GM19467 (cell line): ENCODE results near the gene NDUFA11.

Experiments
- ATAC-seq: cut with Tn5 transposase; IDR thresholded peaks from one replicate; pipeline ENCODE4 v1.9.1; 2021; ENCODE audit warnings: mild to moderate bottlenecking, moderate library complexity; ENCODE audit not compliant: unreplicated experiment

NDUFA11 gene

DNA sequence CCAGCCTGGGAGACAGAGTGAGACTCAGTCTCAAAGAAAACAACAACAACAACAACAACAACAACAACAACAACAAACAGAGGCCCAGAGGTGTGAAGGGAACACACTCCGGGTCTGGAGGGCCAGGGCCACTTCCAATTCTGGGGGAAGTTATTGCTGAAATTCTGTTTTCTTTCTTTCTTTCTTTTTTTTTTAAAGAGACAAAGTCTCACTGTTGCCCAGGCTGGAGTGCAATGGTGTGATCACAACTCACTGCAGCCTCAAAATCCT is 7.0 kb upstream of the NDUFA11 start:
- no peak for ATAC-seq

DNA sequence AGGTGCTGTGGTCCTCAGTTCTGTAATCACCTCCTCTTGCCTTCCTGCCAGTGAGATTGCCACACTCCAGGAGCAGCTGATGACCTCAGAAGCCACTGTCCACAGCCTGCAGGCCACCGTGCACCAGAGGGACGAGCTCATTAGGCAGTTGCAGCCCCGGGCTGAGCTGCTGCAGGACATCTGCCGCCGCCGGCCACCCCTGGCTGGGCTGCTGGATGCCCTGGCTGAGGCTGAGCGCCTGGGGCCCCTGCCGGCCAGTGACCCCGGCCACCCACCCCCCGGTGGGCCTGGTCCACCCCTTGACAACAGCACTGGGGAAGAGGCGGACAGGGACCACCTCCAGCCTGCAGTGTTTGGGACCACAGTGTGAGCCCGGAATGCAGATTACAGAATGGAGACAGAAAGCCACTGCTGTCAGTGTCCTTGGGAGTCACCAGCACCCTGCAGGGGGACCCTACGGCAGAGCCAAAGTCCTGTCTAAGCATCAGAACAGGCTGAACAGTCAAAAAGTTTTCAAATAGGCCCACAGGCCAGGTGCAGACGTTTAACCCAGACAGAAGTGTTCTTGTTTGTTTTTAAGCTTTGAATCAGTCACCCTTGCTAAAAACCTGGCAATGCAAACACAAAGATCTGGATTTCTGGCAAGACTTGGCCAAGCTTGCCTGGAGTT is 5.3 kb upstream of the NDUFA11 start:
- ATAC-seq: no peak

DNA sequence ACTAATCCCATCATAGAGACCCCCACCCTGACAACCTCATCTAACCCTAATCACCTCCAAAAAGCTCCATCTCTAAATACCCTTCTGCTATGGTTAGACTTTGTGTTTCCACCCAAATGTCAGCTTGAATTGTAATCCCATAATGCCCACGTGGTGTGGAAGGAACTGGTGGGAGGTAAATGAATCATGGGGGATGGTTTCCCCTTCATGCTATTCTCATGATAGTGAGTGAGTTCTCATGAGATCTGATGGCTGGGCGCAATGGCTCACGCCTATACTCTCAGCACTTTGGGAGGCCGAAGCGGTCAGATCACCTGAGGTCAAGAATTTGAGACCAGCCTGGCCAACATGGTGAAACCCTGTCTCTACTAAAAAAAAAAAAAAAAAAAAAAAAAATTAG is 3.7 kb upstream of the NDUFA11 start:
- ATAC-seq: no peak

DNA sequence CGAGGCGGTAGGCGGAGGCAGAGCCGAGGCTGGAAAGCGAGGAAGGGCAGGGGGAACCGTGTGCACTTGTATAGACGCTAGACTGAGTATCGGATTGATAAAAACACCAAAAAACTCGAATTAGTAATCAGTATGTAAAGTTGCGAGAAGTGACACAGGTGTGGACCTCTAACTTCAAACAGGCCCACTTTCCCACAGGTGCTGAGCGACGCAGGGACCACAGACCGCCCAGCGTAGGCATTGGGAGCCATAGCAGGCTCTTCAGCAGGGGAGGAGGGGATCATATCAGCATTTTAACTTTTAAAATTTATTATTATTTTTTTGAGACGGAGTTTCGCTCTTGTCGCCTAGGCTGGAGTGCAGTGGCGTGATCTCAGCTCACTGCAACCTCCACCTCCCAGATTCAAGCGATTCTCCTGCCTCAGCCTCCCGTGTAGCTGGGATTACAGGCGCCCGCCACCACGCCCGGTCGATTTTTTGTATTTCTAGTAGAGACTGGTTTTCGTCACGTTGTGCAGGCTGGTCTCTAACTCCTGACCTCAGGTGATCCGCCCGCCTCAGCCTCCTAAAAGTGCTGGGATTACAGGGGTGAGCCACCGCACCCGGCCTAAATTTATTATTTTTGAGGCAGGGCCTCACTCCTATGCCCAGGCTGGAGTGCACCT is 1.7 kb upstream of the NDUFA11 start:
- ATAC-seq: no peak

DNA sequence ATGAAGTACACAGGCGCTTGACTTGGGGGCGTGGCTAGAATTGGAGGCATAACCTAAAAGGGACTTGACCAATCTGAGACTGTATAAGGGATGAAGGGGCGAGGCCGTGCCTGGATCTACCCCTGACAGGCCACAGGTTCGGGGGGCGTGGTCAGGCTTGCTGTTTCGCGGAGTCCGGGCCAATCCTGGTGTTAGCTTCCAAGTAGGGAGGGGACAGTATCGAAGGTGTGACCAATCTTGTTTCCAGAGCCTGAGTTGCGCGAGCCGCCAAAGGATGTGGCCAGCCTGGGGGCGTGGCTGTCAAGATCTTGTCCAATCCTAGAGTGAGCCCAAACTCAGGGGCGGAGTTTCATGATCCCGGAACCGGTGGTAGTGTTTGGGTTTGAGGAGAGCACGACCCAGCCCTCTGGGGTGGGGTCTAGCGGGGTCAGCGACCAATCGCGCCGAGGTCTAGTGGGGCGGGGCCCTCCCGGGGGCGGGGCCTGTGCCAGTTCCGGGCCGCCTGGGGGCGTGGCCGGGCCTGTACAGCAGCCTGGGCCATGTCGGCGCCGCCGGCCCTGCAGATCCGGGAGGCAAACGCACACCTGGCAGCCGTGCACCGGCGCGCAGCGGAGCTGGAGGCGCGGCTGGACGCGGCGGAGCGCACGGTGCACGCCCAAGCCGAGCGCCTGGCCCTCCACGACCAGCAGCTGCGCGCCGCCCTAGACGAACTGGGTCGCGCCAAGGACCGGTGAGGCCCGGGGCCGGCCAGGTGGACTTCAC is 943 bp upstream of the NDUFA11 start, which contains the start of gene VMAC:
TSS of gene VMAC (plus strand) at position 521 of the 762 bp plus-strand sequence. CDS start at position 540, 19 bp downstream.
- ATAC-seq: peak; percentile 76

DNA sequence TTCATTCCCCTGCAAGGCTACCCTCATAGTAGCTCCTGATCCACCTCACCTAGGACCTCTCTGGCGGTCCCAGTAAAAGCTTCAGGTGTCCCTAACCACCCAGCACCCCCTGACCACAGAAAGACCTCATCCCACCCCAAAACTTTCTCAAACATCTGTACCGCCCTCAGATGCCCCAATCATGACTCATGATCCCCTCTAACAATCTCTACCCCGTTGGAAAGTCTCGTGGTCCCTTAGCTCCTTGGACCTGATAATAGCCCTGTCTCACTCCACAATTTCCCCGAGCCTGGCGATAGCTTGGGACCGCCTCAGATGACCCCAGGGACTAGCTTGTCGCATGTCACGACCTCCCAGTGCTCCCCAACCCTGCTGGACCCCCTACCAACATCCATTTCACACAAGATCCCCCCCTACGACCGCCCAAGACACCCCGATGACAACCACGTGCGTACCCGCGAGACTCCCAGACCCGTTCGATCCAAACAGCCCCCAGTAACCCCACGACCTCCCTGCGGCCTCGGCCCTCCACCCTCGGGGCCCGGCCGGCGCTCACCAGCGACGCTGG is 450 bp downstream of the NDUFA11 start:
- ATAC-seq: no peak

DNA sequence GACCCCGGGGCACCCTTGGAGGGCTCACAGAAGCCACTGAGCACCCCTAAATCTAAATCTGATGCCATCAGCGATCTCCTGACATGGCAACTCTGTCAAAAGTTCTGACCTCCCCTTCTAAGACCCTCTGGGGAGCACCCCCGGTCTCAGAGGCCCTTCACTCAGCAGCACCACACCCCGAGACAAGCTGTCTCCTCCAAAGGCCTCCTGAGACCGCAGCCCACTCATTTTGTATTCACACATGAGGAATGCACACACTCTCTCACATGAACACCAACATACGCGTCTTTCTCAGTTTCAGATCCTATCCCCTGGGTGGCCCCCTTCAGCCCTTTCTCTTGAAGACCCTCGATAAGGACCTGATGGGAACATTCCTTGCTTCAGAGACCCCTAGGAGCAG is 2.6 kb downstream of the NDUFA11 start:
- ATAC-seq: no peak

DNA sequence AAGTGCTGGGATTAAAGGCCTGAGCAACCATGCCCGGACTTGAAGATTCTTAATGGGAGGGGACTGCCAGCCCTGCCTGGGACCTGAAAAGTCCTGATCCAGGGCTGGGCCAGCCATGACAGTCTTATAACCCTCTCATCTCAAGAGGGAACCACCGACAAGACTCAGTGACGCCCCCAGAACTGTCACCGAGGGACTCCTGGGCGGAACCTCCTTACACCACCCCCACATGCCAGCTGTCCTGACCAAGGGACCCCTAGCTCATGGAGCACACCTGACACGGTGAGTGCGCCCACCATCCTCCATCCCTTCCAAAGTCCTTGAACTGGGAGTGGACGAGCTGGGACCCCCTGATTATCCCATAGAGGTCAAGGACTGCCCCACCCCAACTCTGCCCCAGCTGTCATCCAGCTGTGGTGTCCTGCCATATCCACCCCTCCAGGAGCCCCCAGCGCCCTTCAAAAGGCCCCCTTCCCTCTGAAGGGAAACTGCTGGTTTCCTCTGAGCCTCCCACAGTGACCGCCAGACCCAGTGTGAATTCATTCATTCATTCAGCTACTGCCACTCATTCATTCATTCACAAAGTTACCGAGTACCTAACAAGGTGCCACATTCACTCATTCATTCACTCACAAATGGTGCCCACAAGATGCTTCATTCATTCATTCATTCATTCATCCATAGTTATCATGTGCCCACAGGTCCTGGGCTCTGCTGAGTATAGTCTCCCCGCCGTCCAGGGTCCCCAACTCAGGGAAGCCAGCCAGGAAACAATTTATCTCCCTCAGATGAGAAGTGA is 3.7 kb downstream of the NDUFA11 start:
- no peak for ATAC-seq

DNA sequence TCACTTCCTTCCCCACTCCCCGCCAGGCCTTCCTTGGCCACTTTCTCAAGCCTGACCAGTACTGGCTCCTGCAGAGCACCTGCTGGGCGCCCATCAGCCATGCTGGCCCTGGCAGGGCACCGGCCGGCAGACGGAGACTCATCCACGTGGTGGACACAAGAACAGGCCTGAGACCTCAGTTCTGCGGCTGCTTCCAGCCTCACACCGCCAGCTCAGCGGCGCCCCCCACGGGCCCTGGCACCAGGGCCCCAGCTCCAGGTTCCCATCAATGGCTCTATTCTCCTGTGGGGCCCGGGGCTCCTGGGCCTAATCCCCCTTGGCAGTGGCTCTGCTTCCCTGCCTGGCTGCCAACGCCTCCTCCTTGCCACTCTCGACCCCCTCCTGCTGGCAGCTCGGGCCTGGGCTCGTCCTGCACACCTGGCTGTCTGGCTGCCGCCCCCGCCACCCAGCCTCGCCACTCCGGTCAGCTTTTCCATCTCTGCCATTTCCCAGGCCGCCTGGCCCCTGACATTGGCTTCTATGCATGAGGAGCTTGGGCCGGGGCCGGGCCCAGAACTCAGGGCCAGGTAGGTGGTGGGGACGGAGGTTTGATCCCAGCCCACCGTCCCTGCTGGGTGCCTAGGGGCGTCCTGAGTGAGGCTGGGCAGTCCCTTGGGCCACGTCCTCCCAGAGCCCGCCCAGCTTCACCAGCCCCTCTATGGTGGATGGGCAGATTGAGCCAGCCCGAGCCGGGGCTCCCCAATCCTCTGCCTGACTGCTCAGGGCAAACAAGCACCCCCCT is 6.2 kb downstream of the NDUFA11 start:
- no peak for ATAC-seq

DNA sequence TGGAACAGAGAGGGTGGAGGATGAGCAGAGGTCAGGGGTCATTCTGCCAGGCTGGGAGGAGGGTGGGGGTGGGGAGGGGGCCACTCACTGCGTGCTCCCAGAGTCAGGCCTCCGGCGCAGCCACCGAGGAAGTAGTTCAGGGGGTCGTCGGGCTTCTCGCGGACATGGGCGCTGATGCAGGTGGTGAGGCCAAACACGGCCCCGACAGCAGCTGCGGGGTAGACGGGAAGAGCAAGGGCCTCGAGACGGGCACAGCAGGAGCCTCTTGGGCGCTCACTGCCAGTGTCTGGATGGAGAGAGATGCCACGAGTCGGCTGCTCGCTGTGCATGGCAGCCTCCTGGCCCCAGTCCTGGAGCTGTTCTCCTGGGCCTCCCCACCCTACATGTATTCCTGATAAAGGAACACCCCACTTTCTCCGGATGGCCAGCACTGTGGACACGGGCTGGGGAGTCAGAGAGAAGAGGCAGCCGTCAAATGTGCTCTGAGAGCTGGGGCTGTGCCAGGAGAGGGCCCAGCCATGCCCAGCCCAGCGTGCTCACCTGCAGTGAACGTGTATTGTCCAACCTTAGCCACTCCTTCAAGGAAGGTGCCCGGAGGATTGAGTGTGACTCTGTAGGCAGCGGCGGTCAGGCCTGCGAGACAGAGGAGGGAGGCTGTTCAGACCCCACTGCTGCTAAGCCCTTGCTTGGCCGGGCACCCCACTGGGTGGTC is 7.1 kb downstream of the NDUFA11 start:
- ATAC-seq: no peak

DNA sequence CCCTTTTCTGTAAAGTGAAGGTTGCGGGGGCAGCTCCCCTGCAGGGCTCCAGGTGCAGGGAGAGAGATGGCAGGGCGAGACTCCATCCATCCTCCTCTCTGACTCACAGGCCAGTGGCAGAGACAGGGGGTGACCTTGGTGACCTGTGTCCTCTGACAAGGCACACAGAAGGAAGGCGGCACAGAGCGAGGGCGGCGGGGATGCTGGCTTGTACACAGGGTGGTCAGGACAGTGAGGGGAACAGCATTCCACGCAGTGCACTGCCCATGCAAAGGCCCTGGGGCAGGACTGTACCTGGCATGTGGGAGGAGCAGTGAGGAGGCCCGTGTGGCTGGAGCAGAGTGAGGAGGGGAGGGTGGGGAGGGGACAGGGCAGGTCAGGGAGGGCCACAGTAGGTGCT is 7.7 kb downstream of the NDUFA11 start:
- no peak for ATAC-seq

DNA sequence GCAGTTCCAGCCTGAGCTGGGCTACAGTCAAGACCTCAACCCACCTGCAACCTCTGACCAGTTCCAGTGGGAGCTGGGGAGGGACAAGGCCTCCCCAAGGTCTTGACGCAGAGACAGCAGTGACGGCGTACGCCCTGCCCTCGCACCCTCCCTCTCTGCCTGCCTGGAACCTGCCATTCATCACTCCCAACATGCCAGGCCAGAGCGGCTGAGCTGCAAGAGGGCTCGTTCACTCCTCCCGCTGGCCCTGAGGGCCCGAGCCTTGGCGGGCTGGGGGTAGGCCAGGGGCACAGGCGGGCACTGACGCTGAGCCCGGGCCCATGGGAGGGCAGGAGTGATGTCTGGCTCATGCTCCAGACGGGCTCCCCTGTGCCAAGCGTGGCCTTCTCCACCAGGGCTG is 8.2 kb downstream of the NDUFA11 start:
- ATAC-seq: no peak

DNA sequence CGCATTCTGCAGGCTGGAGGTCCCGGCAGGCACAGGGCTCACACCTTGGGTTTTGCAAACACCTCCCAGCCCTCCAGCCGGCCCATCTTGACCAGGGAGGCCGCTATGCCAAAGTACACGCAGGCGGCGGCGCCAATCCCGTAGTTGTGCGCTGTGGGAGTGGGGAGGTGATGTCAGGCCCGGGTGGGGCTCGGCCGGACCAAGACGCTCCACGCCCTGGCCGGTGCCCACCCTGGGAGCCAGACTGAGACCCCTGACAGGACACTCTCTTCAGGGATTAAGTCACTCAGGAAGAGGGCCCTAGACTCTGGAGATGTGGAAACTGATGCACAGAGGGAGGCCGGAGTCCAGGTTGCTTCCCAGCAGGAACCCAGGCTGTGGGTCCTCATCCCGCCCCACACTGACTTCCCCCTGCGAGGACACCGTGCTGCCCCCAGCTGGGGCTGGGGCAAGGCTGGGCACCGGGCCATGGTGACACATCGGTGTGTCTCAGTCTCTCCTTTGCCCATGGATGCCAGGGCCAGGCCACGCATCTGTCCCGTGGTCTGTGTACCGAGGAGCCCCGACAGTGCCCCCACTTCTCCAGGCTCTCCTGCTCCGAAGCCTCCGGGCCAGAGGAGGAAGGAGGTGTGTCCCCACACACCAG is 8.8 kb downstream of the NDUFA11 start:
- no peak for ATAC-seq

DNA sequence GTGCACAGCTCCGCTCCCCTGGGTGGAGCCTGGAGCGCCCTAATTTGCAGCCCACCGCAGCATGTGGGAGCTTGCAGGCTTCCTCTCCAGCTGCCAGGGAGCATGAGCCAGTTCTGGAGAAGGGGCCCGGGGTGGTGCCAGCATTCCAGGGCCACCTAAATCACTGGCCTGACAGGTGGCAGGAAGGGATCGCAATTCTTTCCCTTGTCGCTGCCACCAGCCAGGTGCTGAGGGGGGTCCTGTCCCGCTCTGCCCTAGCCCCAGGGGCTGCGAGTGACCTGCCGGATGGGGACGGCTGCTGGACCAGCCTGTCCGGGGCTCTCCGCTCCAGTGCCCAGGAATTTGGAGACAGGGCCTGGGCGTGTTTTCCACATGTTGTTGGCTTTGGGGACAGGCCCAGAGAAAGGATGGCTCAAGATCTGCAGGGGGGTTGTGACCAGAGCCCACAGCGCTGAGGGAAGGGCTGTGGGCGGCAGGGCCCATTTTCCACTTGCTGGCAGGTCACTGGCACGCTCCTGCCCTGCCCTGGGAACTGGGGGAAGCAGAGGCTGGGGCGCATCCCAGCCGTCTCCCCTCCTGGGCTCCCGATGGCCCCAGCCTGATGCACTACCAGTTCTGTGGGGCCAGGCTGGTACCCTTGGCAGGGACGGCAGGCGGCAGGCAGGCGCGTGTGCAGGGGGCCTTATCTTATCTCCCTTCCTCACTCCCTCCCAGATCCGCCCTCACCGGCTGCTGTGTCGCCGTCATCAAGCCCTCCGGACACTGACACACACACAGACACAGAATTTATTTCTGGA is 9.5 kb downstream of the NDUFA11 start:
- ATAC-seq: no peak

DNA sequence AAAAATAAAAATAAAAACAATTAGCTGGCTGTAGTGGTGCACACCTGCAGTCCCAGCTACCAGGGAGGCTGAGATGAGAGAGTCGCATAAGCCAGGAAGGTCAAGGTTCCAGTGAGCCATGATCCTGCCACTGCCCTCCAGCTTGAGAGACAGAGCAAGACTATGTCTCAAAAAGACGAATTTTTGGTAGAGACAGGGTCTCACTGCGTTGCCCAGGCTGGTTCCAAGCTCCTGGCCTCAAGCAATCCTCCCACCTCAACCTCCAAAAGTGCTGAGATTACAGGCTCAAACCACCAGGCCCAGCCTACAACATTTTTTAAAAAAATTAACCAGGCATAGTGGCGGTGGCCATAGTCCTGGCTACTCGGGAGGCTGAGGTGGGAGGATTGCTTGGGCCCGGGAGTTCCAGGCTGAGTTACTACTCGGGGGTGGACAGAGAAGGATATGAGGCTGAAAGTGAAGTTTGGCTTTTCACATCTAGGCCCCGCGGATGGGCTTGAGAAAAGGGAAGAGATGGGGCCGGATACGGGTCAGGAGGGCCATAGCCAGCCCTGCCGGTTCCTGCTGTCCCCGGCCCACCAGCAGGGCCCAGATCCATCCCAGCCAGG is 10.2 kb downstream of the NDUFA11 start:
- no peak for ATAC-seq

DNA sequence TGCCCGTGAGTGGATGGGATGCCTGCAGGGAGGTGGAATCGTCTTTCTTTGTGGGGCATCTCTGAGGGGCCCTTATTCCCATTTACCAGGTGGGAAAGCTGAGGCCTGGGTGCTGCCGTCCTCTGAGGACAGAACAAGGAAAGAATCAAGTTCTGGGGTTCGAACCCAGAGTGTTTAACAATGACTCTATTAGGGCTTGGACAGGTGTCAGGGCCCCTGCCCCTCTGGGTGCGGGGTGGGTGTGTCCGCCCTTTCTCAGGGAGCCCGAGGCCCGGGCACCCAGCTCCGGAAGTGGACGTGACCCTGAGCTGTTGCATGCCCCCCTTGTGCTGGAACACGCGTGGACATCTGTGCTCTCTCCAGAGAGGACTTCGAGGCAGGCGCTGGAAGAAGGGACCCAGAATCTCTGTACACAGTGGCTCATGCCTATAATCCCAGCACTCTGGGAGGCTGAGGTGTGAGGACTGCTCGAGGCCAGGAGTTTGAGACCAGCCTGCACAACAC is 10.8 kb downstream of the NDUFA11 start:
- no peak for ATAC-seq

DNA sequence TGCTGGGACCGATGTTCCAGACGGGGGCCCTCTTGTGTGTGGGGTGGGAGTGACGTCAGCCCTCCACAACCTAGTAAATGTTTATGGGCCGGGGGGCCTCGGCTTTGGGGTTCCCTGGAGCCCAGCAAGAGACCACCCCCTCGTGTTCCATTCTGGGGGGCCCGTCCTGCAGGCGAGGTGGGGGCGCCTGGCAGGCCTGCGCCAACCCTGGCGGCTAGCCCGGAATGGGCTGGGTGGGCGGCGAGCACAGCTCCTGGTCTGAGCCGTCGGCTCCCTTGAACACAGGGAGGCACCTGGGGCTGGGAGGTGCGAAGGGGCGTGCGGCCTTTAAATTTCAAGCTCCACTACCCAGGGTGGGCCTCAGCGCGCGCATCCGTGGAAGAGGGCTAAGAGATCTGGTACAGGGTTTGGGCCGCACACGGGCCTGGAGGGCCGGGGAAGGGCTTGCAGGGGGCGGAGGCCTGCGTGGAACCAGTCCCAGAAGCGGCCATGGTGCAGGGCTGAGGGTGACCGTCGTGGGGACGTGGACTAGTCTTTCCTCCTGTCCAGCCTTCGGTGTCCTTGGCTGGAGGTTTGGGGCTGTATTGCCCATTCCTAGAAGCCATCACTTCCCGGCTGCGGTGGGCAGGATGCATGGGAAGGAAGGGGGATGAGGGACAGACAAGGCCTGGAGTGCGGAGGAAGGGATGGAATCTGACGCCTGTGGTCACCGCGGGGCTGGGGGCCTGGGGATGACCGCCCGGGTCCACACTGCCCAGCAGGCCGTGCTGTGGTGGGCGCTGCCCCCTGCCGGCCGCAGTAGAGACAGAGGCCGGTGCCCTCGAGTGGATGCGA is 11.4 kb downstream of the NDUFA11 start:
- no peak for ATAC-seq
